T-cell (primary cell): ENCODE results near the gene MTERF2. TPM values are rescaled to one million over a fixed set of nuclear protein-coding genes. Genes with fewer than 3 reads are reported as not detected.

Source experiments
- ATAC-seq, 4 experiments: fragments of 200-7000 bp in 3 of 4; fragments of 150-1000 bp in 1 of 4; cut with Tn5 transposase; replicated peaks in 1 of 4; 1 replicate in 3 of 4; 2 replicates in 1 of 4; pipeline ENCODE4 v1.10.0; 2021; ENCODE audit warnings: moderate library complexity in 3 of 4, mild to moderate bottlenecking in 2 of 4, moderate number of reproducible peaks in 1 of 4
- CTCF ChIA-PET, 2 donors: fragments of 300-600 bp; sonication (Branson Sonifier 250); formaldehyde crosslinking; loops; one replicate each; lab custom pipeline; 2022; ENCODE audit warnings: antibody characterized with exemption in 2 of 2; lab: Charles Lee
- POLR2A ChIA-PET, 2 donors: fragments of 300-600 bp; sonication (Branson Sonifier 250); formaldehyde crosslinking; loops; one replicate each; lab custom pipeline; 2022; ENCODE audit warnings: antibody characterized with exemption in 2 of 2; lab: Charles Lee
- DNase-seq, 35 experiments: peaks; one replicate each; pipeline versions ENCODE4 v3.0.0 to v3.0.0-alpha.2; 2013 to 2023
- H3K27ac ChIP-seq: one replicate; pipeline ENCODE4 v1.5.1; 2013; ENCODE audit warnings: low read length
- H3K27me3 ChIP-seq, 2 experiments: replicated peaks in 1 of 2; 1 replicate in 1 of 2; 2 replicates in 1 of 2; pipeline versions ENCODE4 v1.6.1 to v1.7.0; 2013; ENCODE audit warnings: low read length in 1 of 2, mixed read lengths in 1 of 2; ENCODE audit not compliant: control insufficient read depth in 2 of 2, insufficient read depth in 2 of 2; ENCODE audit errors: extremely low read depth in 1 of 2
- H3K36me3 ChIP-seq, 2 donors: 1 replicate in 1 of 2; 2 replicates in 1 of 2; pipeline versions ENCODE4 v1.6.1 to v1.7.0; 2013; ENCODE audit warnings: low read length in 1 of 2; ENCODE audit not compliant: control insufficient read depth in 2 of 2, insufficient read depth in 1 of 2; ENCODE audit errors: extremely low read depth in 1 of 2
- H3K4me1 ChIP-seq, 2 experiments: 1 replicate in 1 of 2; 2 replicates in 1 of 2; pipeline versions ENCODE4 v1.6.1 to v1.7.0; 2013; ENCODE audit warnings: low read length in 2 of 2, mixed read lengths in 1 of 2; ENCODE audit not compliant: insufficient read depth in 2 of 2, control insufficient read depth in 1 of 2; ENCODE audit errors: extremely low read depth in 1 of 2
- H3K4me3 ChIP-seq, 2 donors: 1 replicate in 1 of 2; 2 replicates in 1 of 2; pipeline versions ENCODE4 v1.5.1 to v1.7.0; 2013; ENCODE audit warnings: mild to moderate bottlenecking in 2 of 2, low read length in 1 of 2, moderate library complexity in 1 of 2; ENCODE audit not compliant: control insufficient read depth in 1 of 2; ENCODE audit errors: extremely low read depth in 1 of 2
- H3K9me3 ChIP-seq: 2 replicates; pipeline ENCODE4 v1.7.0; 2013
- H3K27ac Mint-ChIP-seq, 2 donors: one replicate each; pipeline ENCODE4 v1.8.0; 2020 to 2021; ENCODE audit warnings: mild to moderate bottlenecking in 2 of 2, mixed read lengths in 2 of 2
- H3K27me3 Mint-ChIP-seq, 2 donors: one replicate each; pipeline ENCODE4 v1.8.0; 2021 to 2022; ENCODE audit warnings: mixed read lengths in 2 of 2
- H3K36me3 Mint-ChIP-seq: one replicate; pipeline ENCODE4 v1.8.0; 2021; ENCODE audit warnings: mixed read lengths
- H3K4me1 Mint-ChIP-seq, 3 donors: one replicate each; pipeline ENCODE4 v1.8.0; 2020 to 2022; ENCODE audit warnings: mixed read lengths in 3 of 3, mild to moderate bottlenecking in 1 of 3
- H3K4me3 Mint-ChIP-seq, 3 donors: one replicate each; pipeline ENCODE4 v1.8.0; 2020 to 2022; ENCODE audit warnings: mild to moderate bottlenecking in 3 of 3, mixed read lengths in 3 of 3, moderate library complexity in 3 of 3
- H3K9me3 Mint-ChIP-seq, 3 donors: one replicate each; pipeline ENCODE4 v1.8.0; 2020 to 2022; ENCODE audit warnings: mixed read lengths in 3 of 3
- WGBS: methylation state at CpG from one replicate; pipeline ENCODE4 v1.1.5; 2013; ENCODE audit warnings: missing lambda C conversion rate; ENCODE audit not compliant: insufficient coverage; 5-methylcytosine and 5-hydroxymethylcytosine counted together
- total RNA-seq, 35 experiments: library from RNA in 6 of 35; stranded (reverse) in 6 of 35; fragments of 120-200 nt in 1 of 35; gene quantifications; one replicate each; pipeline versions ENCODE4 v1.2.1 to v1.2.4 and lab custom pipeline; 2013 to 2026

The MTERF2 gene
- total RNA-seq, 5 donors from 2014 or later (not counting 1 experiment from before 2014, with no cell fraction given): 7.4 to 11.5 (median 8.8) TPM

GRCh38 chr12:106985479-106985878 lies 1.5 kb downstream of the MTERF2 start:
- Histone ChIP-seq H3K27ac (no peak overlapping the region), H3K36me3 (no peaks in the 10 kb centered on the region), H3K9me3 (no peaks in the 10 kb centered on the region), H3K27me3 (no peaks in the 10 kb centered on the region), H3K4me3 (no peak overlapping the region), H3K4me1 (peaks cover 3 to 17% of the 10 kb centered on the region in 2 experiments)
- H3K27me3 Mint-ChIP-seq: no peaks in the 10 kb centered on the region
- peaks cover 40 to 49% (median 49%) of the 10 kb centered on the region in 3 donors for H3K4me1 Mint-ChIP-seq
- peaks cover 0 to 5% (median 0%) of the 10 kb centered on the region in 3 donors for H3K9me3 Mint-ChIP-seq
- H3K36me3 Mint-ChIP-seq: peaks cover 20% of the 10 kb centered on the region
- POLR2A ChIA-PET: no interaction called here
- ATAC-seq (no peak), DNase-seq (no peak)
- 100% methylated on average over 3 of the region's 5 CpGs for WGBS
- CTCF ChIA-PET: interaction anchor here in 1 of 2 donors (1.3 kb wide), 1 partner anchor 14 kb away, joined by 6 read pairs; no protein-coding TSS in a partner anchor
- no peak overlapping the region for H3K27ac Mint-ChIP-seq
- H3K4me3 Mint-ChIP-seq: peak overlapping the region; percentile 92 to 96 (median 95)

- POLR2A ChIA-PET: interaction anchor here in 1 of 2 donors (0.6 kb wide), 1 partner anchor 13 kb away, joined by 3 read pairs; no protein-coding TSS in a partner anchor
- H3K27me3 Mint-ChIP-seq: no peaks in the 10 kb centered on the region
- Histone ChIP-seq H3K36me3 (no peaks in the 10 kb centered on the region), H3K4me3 (no peak overlapping the region), H3K4me1 (peaks cover 3 to 17% of the 10 kb centered on the region in 2 experiments), H3K27me3 (no peaks in the 10 kb centered on the region), H3K27ac (no peak overlapping the region), H3K9me3 (no peaks in the 10 kb centered on the region)
- H3K4me1 Mint-ChIP-seq: peaks cover 40 to 49% (median 49%) of the 10 kb centered on the region in 3 donors
- ATAC-seq: no peak
- H3K4me3 Mint-ChIP-seq: peak overlapping the region in 1 of 3 donors; percentile 1
- peaks cover 20% of the 10 kb centered on the region for H3K36me3 Mint-ChIP-seq
- 78% methylated on average over 4 of the region's 6 CpGs for WGBS
- peak overlapping the region in 1 of 2 donors; percentile 44 for H3K27ac Mint-ChIP-seq
- DNase-seq: no peak
- CTCF ChIA-PET: interaction anchor here in 1 of 2 donors (1.2 kb wide), 1 partner anchor 12 kb away, joined by 3 read pairs; no protein-coding TSS in a partner anchor
- peaks cover 0 to 5% (median 0%) of the 10 kb centered on the region in 3 donors for H3K9me3 Mint-ChIP-seq
These were observed 2.3 kb downstream of the MTERF2 start for GRCh38 chr12:106984588-106985137.

- Mint-ChIP-seq H3K27ac (no peak overlapping the region), H3K36me3 (peaks cover 23% of the 10 kb centered on the region), H3K4me1 (peaks cover 34 to 42% (median 40%) of the 10 kb centered on the region in 3 donors), H3K4me3 (no peak overlapping the region), H3K9me3 (peaks cover 0 to 5% (median 0%) of the 10 kb centered on the region in 3 donors), H3K27me3 (no peaks in the 10 kb centered on the region)
- Histone ChIP-seq H3K4me3 (no peak overlapping the region), H3K36me3 (no peaks in the 10 kb centered on the region), H3K9me3 (no peaks in the 10 kb centered on the region), H3K27ac (no peak overlapping the region), H3K4me1 (peaks cover 3 to 14% of the 10 kb centered on the region in 2 experiments), H3K27me3 (no peaks in the 10 kb centered on the region)
- no CpG with 5 or more reads among the region's 1 CpG for whole genome bisulfite sequencing
- ChIA-PET CTCF (no interaction called here), POLR2A (interaction anchor here in 1 of 2 donors (0.6 kb wide), 1 partner anchor 12 kb away, joined by 3 read pairs; no protein-coding TSS in a partner anchor)
- no peak for DNase-seq
- ATAC-seq: no peak
These were observed 4.7 kb downstream of the MTERF2 start for GRCh38 chr12:106982229-106982628.

GRCh38 chr12:106981788-106982187 lies 5.2 kb downstream of the MTERF2 start:
- H3K27me3 ChIP-seq: no peaks in the 10 kb centered on the region
- no peak overlapping the region for H3K4me3 ChIP-seq
- no peak for DNase-seq
- H3K36me3 ChIP-seq: no peaks in the 10 kb centered on the region
- Mint-ChIP-seq H3K4me1 (peaks cover 31 to 37% (median 37%) of the 10 kb centered on the region in 3 donors), H3K4me3 (no peak overlapping the region), H3K27ac (no peak overlapping the region), H3K36me3 (peaks cover 23% of the 10 kb centered on the region), H3K9me3 (peaks cover 0 to 5% (median 0%) of the 10 kb centered on the region in 3 donors), H3K27me3 (no peaks in the 10 kb centered on the region)
- peaks cover 3 to 12% of the 10 kb centered on the region in 2 experiments for H3K4me1 ChIP-seq
- ATAC-seq: no peak
- POLR2A ChIA-PET: no interaction called here
- H3K9me3 ChIP-seq: no peaks in the 10 kb centered on the region
- WGBS: no CpG with 5 or more reads among the region's 3 CpGs
- no peak overlapping the region for H3K27ac ChIP-seq
- CTCF ChIA-PET: no interaction called here

GRCh38 chr12:106980944-106981343 lies 6.0 kb downstream of the MTERF2 start:
- CTCF ChIA-PET: no interaction called here
- peaks cover 27% of the 10 kb centered on the region for H3K36me3 Mint-ChIP-seq
- no peak for ATAC-seq
- H3K27ac ChIP-seq: no peak overlapping the region
- DNase-seq: no peak
- H3K4me3 ChIP-seq: no peak overlapping the region
- peaks cover 26 to 29% (median 29%) of the 10 kb centered on the region in 3 donors for H3K4me1 Mint-ChIP-seq
- peaks cover 0 to 7% of the 10 kb centered on the region in 2 experiments for H3K4me1 ChIP-seq
- POLR2A ChIA-PET: interaction anchor here in 1 of 2 donors (0.6 kb wide), 1 partner anchor 150 kb away, joined by 3 read pairs; no protein-coding TSS in a partner anchor
- H3K9me3 Mint-ChIP-seq: peaks cover 0 to 5% (median 0%) of the 10 kb centered on the region in 3 donors
- H3K9me3 ChIP-seq: no peaks in the 10 kb centered on the region
- H3K4me3 Mint-ChIP-seq: no peak overlapping the region
- H3K36me3 ChIP-seq: no peaks in the 10 kb centered on the region
- H3K27ac Mint-ChIP-seq: no peak overlapping the region
- WGBS: 86% methylated on average over 5 of the region's 7 CpGs
- no peaks in the 10 kb centered on the region for H3K27me3 ChIP-seq
- no peaks in the 10 kb centered on the region for H3K27me3 Mint-ChIP-seq

GRCh38 chr12:106978035-106978800 lies 8.7 kb downstream of the MTERF2 start:
- DNase-seq (no peak), ATAC-seq (no peak)
- POLR2A ChIA-PET: interaction anchor here in 1 of 2 donors (0.7 kb wide), 1 partner anchor 30 kb away, joined by 5 read pairs; no protein-coding TSS in a partner anchor
- Histone ChIP-seq H3K9me3 (no peaks in the 10 kb centered on the region), H3K36me3 (no peaks in the 10 kb centered on the region), H3K4me1 (no peaks in the 10 kb centered on the region), H3K27me3 (no peaks in the 10 kb centered on the region), H3K27ac (no peak overlapping the region), H3K4me3 (no peak overlapping the region)
- 95% methylated on average over 5 of the region's 9 CpGs for WGBS
- Mint-ChIP-seq H3K36me3 (peaks cover 22% of the 10 kb centered on the region), H3K27me3 (no peaks in the 10 kb centered on the region), H3K4me3 (no peak overlapping the region), H3K9me3 (no peaks in the 10 kb centered on the region), H3K27ac (peak overlapping the region in 1 of 2 donors; percentile 1), H3K4me1 (peaks cover 4 to 14% (median 4%) of the 10 kb centered on the region in 3 donors)
- CTCF ChIA-PET: interaction anchor here in 1 of 2 donors (0.6 to 0.7 kb wide), 2 partner anchors 383 to 1572 kb away, joined by 4 read pairs; no protein-coding TSS in a partner anchor
